ENCODE data around the gene TBL1X.

Gene TBL1X

DNA sequence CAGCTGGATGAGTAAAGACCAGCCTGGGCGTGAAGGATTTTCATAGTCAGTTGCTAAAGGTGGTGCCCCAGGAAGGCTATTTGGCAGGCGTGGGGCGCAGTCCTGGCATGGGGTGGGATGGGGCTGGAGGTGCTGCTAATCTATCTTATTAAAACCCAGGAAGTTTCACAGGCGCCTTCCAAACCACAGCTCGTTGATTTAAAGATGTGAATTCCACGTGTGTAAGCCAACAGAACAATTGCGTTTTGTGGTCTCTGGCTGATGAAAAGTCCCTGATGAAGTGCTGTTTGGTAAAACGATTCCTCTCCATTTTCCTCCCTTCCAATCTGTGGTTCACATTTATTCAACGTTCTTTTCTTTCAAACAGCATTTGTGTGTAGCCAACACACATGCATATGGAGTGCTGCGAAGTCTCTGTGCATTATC lies 105.0 kb downstream of the TBL1X start:
- Mint-ChIP-seq H3K27me3 (no peaks in the 10 kb centered on the region), H3K27ac (no peak overlapping the region), H3K4me1 (peaks cover 25% of the 10 kb centered on the region), H3K9me3 (no peaks in the 10 kb centered on the region), H3K36me3 (peaks cover 2% of the 10 kb centered on the region), H3K4me3 (no peak overlapping the region)

DNA sequence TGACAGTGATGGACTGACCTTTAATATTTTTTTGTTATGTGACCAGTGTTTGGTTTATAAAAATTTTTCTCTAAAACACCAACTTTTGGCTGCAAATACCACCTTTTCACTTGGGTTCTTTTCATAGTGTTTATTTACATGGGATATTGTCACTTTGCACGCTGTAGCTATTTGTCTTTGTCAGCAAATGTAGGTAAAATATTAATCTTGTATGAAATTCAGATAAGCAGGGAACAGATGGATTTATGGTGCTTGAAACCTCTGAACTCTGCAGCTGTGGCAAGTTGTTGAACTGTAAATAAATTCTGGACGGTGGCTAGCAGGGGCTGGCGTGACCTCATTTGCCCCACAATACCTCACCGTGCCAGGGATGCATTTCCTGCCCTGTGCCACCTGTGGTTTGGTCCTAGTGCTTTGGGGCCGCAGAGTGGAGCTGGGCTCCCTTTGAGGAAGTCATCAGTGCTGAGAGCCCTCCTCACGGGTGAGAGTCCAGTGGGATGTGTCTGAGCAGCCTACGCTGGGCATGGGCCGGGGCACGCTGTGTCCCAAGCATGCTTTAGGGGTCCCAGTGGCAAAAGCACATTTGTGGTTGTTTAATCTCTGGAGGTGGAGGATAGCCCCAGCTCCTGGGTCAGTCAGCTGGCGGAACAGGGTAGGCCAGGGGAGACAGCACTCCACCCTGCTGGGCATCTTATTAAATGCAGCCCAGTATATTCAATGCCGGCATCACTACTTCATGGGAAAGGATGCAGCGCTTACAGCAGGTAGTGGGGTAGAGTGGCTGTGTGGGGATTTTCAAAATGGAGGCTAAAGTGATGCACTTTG lies 108.6 kb downstream of the TBL1X start:
- Mint-ChIP-seq H3K4me3 (no peak overlapping the region), H3K4me1 (peaks cover 26% of the 10 kb centered on the region), H3K27me3 (no peaks in the 10 kb centered on the region), H3K27ac (no peak overlapping the region), H3K36me3 (peaks cover 2% of the 10 kb centered on the region), H3K9me3 (no peaks in the 10 kb centered on the region)

DNA sequence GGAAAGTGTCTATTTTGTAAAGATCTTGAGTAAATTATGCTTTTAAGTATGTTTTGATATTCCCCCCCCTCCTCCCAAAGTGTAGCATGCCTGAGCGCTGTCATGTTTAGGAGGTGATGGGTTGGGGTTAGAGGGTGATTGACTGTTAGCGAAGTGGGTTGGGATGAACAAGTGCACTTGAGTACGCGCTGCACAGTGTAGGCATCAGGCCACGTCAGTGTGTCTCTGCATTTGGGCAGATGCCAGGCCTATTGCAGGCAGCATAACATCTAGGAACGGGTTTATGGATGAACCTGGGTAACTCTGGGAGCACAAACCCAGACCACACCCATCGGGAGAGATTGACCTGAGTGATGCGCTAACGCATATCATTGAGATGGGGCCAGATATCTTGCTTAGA lies 111.2 kb downstream of the TBL1X start:
- Mint-ChIP-seq H3K4me1 (peaks cover 43% of the 10 kb centered on the region), H3K27me3 (no peaks in the 10 kb centered on the region), H3K4me3 (no peak overlapping the region), H3K9me3 (no peaks in the 10 kb centered on the region), H3K27ac (no peak overlapping the region), H3K36me3 (peaks cover 2% of the 10 kb centered on the region)

DNA sequence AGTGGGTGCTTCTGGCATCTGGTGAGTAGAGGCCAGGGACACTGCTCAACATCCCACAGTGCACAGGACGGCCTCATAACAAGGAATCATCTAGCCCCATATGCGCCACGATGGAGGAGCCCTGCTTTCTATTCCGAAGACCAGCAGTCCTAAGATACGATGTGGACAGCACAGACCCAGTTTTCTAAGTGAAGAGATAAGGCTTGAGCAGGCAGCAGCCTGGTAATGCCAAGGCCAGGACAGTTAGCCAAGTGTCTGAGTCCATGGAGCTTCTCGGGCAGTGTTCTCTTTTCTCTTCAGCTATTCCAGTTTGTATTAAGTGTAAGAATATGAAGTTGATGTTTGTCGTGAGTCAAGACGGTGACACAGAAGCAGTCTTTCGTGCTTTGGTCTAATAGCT lies 112.7 kb downstream of the TBL1X start:
- Mint-ChIP-seq H3K27me3 (no peaks in the 10 kb centered on the region), H3K27ac (no peak overlapping the region), H3K4me3 (no peak overlapping the region), H3K9me3 (no peaks in the 10 kb centered on the region), H3K4me1 (peaks cover 41% of the 10 kb centered on the region), H3K36me3 (no peaks in the 10 kb centered on the region)

DNA sequence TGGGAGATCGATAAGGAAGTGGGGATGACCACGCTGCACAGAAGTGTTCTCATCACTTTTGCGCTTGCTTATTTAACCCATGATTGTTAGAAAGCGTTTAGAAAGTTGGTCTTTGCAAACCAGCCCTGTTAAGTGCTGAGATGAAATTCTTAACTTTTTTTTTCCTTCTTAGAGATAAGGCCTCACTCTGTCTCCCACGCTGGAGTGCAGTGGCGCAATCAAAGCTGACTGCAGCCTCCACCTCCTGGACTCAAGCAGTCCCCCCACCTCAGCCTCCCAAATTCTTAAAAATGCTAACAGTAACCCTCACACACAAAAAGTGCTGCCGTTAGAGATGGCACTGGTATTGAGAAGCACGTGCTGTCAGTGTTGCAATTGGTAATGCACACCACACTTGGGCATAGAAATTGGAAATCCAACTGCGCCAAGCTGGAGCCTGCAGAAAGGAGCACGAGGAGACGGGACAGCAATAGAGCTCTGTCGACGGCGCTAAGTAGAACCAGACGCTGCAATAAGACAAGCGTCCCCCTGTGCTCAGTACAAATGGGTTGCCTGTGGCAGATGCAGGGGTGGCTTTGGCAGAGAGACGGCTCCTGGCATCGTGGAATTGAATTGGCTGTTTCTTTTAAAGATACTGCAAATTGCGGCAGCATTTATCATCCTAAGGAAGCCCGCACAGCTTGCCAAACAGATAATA lies 113.4 kb downstream of the TBL1X start:
- Mint-ChIP-seq H3K27ac (no peak overlapping the region), H3K36me3 (no peaks in the 10 kb centered on the region), H3K4me3 (no peak overlapping the region), H3K4me1 (peaks cover 44% of the 10 kb centered on the region), H3K9me3 (no peaks in the 10 kb centered on the region), H3K27me3 (no peaks in the 10 kb centered on the region)

GRCh38 chrX:9581771-9582385 lies 117.0 kb downstream of the TBL1X start:
- H3K27me3 Mint-ChIP-seq, result no peaks in the 10 kb centered on the region
- peaks cover 63% of the 10 kb centered on the region for H3K4me1 Mint-ChIP-seq
- no peak overlapping the region for H3K4me3 Mint-ChIP-seq
- no peak overlapping the region for H3K27ac Mint-ChIP-seq
- no peaks in the 10 kb centered on the region for H3K9me3 Mint-ChIP-seq
- peaks cover 2% of the 10 kb centered on the region for H3K36me3 Mint-ChIP-seq

DNA sequence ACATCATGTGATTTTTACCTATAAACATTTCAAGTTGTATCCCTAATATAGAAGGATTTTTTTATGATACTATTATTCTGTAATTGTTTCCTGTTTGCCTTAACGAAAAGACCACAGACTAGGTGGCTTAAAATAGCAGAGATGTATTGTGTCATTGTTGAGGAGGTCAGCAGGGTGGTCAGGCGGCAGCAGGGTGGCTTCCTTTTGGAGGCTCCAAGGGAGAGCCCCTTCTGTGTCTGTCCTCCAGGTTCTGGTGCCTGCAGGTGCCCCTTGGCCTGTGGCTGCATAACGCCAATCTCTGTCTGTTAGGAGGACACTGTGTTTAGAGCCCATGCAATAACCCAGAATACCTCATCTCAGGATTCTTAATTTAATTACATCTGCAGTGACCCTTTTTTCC lies 118.1 kb downstream of the TBL1X start:
- no peak overlapping the region for H3K27ac Mint-ChIP-seq
- peaks cover 2% of the 10 kb centered on the region for H3K36me3 Mint-ChIP-seq
- H3K4me3 Mint-ChIP-seq, result no peak overlapping the region
- H3K27me3 Mint-ChIP-seq, result no peaks in the 10 kb centered on the region
- H3K4me1 Mint-ChIP-seq, result peaks cover 57% of the 10 kb centered on the region
- H3K9me3 Mint-ChIP-seq, result no peaks in the 10 kb centered on the region

DNA sequence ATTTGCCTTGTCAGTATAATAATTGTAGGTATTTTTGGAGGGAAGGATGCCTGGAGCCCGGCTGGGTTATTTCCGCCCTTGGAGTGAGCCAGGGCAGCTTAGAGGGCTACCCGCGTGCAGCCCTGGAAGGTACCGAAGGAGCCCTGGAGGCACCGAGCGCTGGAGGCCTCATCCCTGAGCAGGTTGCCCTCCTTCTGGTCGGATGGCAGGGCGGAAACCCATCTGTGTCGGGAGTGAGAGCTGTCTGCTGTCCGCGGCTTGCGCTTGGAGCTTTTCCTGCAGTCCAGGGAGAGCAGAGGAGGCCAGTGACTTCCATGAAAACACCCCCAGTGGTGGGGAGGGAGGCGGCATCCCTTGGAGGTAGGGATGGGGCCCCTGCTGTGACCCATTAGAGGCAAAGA lies 122.1 kb downstream of the TBL1X start:
- Mint-ChIP-seq H3K9me3 (no peaks in the 10 kb centered on the region), H3K36me3 (peaks cover 8% of the 10 kb centered on the region), H3K4me3 (no peak overlapping the region), H3K27ac (no peak overlapping the region), H3K4me1 (peaks cover 39% of the 10 kb centered on the region), H3K27me3 (no peaks in the 10 kb centered on the region)

GRCh38 chrX:9587642-9588041 lies 122.8 kb downstream of the TBL1X start:
- no peaks in the 10 kb centered on the region for H3K27me3 Mint-ChIP-seq
- no peaks in the 10 kb centered on the region for H3K9me3 Mint-ChIP-seq
- H3K4me1 Mint-ChIP-seq, result peaks cover 37% of the 10 kb centered on the region
- H3K4me3 Mint-ChIP-seq, result no peak overlapping the region
- no peak overlapping the region for H3K27ac Mint-ChIP-seq
- H3K36me3 Mint-ChIP-seq, result peaks cover 12% of the 10 kb centered on the region

GRCh38 chrX:9591496-9591895 lies 126.6 kb downstream of the TBL1X start:
- Mint-ChIP-seq H3K4me1 (peaks cover 18% of the 10 kb centered on the region), H3K27me3 (no peaks in the 10 kb centered on the region), H3K9me3 (no peaks in the 10 kb centered on the region), H3K4me3 (no peak overlapping the region), H3K27ac (no peak overlapping the region), H3K36me3 (peaks cover 10% of the 10 kb centered on the region)

GRCh38 chrX:9593756-9594155 lies 128.9 kb downstream of the TBL1X start:
- no peak overlapping the region for H3K27ac Mint-ChIP-seq
- peaks cover 17% of the 10 kb centered on the region for H3K4me1 Mint-ChIP-seq
- peaks cover 10% of the 10 kb centered on the region for H3K36me3 Mint-ChIP-seq
- H3K9me3 Mint-ChIP-seq, result no peaks in the 10 kb centered on the region
- no peak overlapping the region for H3K4me3 Mint-ChIP-seq
- no peaks in the 10 kb centered on the region for H3K27me3 Mint-ChIP-seq

- peaks cover 17% of the 10 kb centered on the region for H3K4me1 Mint-ChIP-seq
- no peak overlapping the region for H3K4me3 Mint-ChIP-seq
- no peaks in the 10 kb centered on the region for H3K9me3 Mint-ChIP-seq
- H3K27me3 Mint-ChIP-seq, result no peaks in the 10 kb centered on the region
- H3K36me3 Mint-ChIP-seq, result peaks cover 7% of the 10 kb centered on the region
- no peak overlapping the region for H3K27ac Mint-ChIP-seq
Observed at GRCh38 chrX:9595174-9595573, 130.3 kb downstream of the TBL1X start.

DNA sequence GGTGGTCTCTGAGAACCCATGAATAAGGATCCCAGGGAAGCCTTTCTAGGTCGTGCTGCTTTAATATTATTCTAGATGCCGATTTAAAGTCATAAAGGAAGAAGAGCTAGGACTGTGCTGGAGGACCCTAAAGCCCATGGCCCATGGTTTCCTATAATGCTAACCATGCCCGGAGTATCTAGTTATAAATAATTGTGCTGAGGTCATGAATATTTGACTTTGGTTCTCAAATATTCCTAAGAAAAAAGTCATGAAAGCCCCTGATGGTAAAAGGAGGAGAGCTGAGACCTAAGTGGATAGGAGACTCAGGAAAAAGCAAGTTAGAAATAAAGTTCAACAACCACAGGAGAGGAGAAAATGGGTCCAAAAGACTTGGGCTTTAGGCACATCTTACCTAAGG lies 132.0 kb downstream of the TBL1X start:
- no peaks in the 10 kb centered on the region for H3K9me3 Mint-ChIP-seq
- peak overlapping the region; percentile 55 for H3K27ac Mint-ChIP-seq
- no peak overlapping the region for H3K4me3 Mint-ChIP-seq
- peaks cover 5% of the 10 kb centered on the region for H3K36me3 Mint-ChIP-seq
- H3K4me1 Mint-ChIP-seq, result peaks cover 17% of the 10 kb centered on the region
- no peaks in the 10 kb centered on the region for H3K27me3 Mint-ChIP-seq

DNA sequence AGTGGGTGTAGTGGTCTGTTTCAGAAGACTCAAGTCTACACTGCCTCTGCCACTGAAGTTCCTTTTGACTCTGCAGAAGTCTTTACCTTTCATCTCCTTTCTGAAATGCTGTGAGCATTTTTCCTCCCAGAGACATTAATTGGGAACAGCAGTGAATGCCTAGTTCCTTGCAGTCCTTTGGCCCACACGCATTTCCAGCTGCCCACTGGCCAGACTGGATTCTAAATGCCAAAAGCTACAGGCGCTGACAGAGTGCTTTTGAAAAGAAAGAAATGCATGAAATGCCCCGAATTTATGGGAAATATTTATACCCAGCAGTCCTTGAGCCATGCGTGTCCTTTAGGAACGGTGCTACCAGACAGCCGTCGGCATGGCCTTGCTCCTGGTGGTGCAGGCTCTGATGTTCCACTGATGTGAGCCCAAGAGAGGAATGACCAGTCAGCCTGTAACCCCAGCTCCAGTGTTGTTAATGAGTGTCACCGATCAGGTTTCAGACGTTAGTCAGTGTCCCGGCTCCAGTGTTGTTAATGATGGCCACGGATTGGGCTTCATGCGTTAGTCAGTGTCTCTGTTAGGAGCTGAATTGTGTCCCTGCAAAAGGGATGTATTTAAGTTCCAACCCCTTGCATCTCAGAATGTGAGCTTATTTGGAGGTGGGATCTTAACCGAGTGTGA lies 132.6 kb downstream of the TBL1X start:
- Mint-ChIP-seq H3K27ac (no peak overlapping the region), H3K27me3 (no peaks in the 10 kb centered on the region), H3K36me3 (peaks cover under 1% of the 10 kb centered on the region), H3K9me3 (no peaks in the 10 kb centered on the region), H3K4me1 (peaks cover 14% of the 10 kb centered on the region), H3K4me3 (no peak overlapping the region)

GRCh38 chrX:9598344-9598743 lies 133.5 kb downstream of the TBL1X start:
- Mint-ChIP-seq H3K36me3 (no peaks in the 10 kb centered on the region), H3K27me3 (no peaks in the 10 kb centered on the region), H3K27ac (no peak overlapping the region), H3K4me3 (no peak overlapping the region), H3K9me3 (no peaks in the 10 kb centered on the region), H3K4me1 (peaks cover 10% of the 10 kb centered on the region)
